GM18861 (cell line): ENCODE measurements around the gene PTP4A1.
"Not testable (repeated sequence)": the region's sequence is repeated elsewhere in the genome, so short reads cannot be mapped to it uniquely, and the experiment has no call there.

Experiments used
- ATAC-seq: cut with Tn5 transposase; IDR thresholded peaks from one replicate; pipeline ENCODE4 v1.9.1; 2021; ENCODE audit not compliant: unreplicated experiment

PTP4A1 gene

DNA sequence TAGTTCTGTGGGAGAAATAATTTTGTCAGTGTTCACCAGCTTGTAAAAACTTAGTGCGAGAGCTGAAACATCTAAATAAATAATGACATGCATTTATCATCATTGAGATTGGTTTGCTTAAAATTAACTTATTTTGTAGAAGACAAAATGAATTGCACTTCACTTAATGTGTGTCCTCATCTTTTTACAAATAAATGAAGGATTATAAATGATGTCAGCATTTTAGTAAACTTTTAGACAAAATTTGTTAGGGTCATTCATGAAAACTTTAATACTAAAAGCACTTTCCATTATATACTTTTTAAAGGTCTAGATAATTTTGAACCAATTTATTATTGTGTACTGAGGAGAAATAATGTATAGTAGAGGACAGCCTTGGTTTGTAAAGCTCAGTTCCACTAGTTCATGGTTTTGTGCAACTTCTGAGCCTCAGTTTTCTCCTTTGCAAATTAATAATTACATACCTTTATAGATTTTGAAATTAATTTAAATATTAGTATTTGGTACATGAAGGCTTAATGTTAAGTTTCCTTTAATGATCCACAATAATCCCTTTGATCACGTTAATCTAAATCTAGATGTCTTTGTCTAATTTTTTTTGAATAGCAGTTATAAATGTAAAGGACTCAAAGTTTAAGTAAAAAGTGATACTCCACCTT is 9.2 kb downstream of the PTP4A1 start:
- no peak for ATAC-seq

DNA sequence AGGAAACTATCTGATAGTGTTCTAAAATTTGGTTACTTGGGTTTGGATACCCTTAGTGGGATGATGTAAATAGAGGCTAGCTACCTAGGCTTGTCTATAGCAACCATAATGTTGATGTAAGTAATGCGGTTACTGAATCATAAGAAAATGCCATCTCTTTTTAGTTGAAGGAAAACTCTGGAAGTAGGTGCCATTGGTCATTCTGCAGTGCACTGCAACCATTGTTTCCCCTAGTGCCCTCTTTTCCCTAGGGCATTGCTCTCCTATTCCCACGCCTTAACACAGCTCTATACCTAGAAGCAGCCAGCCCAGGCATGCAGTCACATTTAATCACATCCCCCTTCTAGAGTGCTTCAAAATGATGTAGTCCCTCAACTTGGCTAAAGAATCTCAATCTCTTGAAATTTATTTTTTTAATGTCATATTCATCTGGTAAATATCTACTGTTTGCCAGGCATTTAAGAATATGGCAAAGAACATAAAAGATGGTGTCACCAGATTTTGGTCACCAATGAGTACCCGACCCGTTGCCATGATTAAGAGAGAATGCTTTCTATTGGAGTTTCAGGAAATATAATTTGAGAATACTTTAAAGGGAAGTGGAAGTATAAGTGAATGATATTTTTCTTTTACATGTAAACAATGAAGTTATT is 10.4 kb downstream of the PTP4A1 start:
- ATAC-seq: no peak

DNA sequence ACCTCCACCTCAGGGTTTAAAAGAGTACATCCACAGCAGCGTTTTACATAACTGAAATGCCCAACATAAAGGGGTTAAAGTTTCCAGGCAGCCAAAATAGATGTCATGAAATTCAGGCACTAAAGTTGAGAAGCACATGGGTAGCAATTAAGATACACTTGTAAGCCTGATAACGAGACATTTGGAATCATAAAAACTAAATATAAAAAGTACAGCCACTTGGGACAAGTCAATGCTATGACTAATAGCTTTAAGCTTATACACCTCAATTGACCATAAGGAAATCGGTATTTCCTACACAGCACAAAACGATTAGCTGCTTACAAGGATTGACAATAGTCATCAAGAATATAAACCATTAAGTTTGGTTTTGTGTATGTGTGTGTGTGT is 11.8 kb downstream of the PTP4A1 start:
- ATAC-seq: no peak

DNA sequence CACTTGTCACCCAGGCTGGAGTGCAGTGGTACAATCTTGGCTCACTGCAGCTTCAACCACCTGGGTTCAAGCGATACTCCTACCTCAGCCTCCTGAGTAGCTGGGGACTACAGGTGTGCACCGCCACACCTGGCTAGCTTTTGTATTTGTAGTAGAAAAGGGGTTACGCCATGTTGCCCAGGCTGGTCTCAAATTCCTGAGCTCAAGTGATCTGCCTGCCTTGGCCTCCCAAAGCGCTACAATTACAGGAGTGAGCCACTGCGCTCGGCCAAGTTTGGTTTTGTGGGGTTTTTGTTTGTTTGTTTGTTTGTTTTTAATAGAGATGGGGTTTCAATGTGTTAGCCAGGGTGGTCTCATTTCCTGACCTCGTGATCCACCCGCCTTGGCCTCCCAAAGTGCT is 12.3 kb downstream of the PTP4A1 start:
- no peak for ATAC-seq

DNA sequence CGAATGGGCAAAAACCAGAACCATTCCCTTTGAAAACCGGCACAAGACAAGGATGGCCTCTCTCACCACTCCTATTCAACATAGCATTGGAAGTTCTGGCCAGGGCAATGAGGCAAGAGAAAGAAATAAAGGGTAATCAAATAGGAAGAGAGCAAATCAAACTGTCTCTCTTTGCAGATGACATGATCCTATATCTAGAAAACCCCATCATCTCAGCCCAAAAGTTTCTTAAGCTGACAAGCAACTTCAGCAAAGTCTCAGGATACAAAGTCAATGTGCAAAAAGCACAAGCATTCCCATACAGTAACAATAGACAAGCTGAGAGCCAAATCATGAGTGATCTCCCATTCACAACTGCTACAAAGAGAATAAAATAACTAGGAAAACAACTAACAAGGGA is 13.4 kb downstream of the PTP4A1 start:
- ATAC-seq: not testable (repeated sequence)

DNA sequence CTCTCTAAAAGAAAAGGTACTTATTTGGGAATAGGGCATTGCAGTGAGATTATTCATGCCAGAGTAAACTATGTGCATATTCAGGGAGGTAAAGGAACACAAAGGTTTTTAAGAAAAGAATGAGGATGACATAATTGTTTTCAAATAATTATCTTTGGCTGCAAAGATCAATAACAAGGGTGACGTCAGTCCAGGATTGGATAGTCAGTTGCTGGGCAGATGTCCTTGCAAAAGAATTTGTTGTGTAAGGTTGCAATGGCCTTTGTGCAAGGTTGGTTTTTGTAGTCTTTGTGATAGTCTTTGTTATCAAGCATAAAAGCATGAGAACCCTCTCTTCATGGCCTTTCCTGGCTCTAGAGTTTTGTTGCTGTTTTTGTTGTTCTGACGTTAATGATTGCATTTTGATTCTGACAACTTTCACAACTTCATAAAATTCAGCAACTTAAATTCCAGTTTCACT is 17.7 kb downstream of the PTP4A1 start:
- no peak for ATAC-seq

DNA sequence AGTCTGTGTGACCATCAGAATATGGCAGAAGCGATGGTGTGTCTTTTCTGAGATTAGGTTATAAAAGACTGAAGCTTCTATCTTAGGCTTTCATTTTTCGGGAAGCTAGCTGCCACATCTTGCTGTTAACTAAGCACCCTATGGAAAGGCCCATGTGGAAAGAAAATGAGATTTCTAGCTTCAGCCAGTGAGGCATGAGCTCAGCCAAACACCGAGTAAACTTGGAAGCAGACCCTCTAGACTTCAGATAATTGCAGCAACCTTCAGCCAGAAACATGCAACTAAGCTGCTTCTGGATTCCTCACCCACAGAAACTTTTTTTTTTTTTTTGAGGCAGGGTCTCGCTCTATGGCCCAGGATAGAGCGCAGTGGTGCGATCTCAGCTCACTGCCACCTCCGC is 20.6 kb downstream of the PTP4A1 start:
- ATAC-seq: no peak

DNA sequence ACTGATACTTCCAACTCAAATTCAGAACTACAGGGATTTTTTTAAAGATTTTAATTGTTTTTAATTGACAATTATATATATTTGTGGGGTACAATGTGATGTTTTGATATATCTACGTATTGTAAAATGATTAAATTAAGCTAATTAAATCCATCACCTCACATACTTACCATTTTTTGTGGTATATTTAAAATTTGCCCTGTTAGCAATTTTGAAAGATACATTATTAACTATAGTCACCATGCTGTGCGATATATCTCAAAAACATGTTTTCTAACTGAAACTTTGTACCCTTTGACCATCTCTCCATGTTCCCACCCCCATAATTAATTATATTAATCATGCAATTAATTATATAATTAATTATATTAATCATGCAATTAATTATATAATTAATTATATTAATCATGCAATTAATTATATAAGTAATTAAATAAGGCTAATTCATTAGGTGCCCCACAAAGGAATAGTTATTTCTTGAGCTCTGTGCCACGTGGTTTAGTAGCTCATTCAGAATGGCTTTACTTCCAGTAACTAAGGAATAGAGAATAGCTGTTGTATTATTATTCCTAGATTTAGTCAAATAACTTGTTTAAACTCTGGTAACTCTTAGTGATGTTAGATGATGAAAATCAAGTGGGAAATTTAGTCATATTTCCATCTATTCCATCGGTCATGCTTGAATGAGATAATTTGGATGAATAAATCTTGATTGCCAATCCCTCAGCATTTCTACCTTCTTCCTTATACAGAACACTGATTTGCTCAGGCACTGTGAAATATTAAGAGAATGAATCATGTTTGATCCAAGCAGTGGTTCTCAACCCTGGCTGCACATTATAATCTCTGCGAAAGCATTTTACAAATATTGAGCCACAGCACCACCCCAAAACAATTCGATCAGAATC is 25.1 kb downstream of the PTP4A1 start:
- ATAC-seq: no peak

DNA sequence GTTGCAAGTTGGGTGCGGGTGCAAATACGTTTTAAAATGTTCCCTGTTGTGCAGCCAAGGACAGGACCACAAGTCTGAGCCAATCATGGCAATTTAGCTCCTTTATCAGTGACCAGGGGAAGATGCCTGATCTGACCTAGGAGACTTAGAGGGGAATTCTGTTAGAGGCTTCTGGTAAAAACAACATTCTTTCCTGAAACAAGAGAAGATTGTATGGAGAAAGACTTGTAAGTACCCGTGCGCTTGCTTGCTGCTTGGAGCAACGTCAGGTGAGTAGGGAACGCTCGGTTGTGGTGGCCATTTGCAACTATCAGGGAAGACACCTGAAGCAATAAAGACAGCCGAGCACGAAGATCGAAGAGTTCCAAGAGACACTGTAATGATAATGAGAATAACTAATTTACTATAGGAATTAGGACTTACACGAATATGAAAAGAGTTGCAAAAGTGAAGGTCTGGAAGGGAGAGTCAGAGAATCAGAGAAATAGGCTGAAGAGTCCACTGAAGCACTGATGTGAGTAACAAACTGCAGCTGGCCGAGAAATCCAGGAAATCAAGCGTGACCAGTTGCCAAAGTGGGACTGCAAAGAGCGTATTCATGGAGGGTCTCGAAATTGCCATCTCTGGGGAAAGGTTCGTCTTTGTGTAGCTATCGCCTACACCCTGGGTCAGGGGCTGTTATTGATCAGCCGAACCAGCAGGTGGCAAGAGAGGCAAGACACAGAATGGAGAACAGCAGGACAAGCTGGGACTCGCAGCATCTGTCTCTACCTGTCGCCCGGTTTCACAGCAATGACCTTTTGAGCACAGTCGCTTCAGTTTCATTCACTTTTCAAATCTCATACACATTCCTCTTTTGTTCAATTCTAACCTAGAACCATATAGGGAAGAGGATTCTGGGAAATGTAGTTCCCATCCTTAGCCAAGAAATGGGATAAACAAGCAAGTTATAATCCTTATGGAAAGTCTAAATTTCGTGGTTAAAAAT is 26.1 kb downstream of the PTP4A1 start:
- peak; percentile 99 for ATAC-seq

DNA sequence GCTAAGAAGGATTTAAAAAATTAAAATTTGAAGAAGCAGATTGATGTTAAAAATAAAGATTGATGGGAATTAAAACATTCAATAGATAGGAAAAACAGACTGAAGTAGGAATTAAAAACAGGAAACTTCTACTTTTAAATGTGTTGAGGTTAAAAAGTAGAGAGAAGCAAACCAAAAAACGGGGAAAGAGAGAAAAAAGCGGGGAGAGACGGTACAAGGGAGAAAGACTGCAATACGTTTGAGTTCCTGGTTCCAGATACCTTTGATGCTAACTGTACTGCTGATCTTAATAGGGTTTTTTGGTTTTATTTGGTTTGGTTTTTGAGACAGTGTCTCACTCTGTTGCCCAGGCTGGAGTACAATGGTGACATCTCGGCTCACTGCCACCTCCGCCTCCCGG is 27.0 kb downstream of the PTP4A1 start:
- no peak for ATAC-seq

DNA sequence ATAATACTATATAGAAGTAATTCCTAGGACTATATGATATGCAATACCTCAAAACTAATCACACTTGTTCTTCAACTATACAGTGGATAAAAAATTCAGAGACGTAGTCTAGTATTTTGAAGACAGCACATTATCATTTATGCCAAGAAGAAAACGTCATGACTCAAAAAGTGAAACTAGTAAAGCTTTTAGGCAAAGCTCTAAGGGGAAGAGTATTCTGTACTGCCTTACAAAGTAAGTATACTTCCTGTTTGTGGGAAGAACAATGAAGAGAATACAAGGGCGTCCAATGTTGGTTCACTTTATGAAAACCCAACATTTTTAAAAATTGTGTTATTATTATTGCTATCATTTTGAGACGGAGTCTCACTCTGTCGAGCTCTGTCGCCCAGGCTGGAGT is 27.9 kb downstream of the PTP4A1 start:
- ATAC-seq: no peak

DNA sequence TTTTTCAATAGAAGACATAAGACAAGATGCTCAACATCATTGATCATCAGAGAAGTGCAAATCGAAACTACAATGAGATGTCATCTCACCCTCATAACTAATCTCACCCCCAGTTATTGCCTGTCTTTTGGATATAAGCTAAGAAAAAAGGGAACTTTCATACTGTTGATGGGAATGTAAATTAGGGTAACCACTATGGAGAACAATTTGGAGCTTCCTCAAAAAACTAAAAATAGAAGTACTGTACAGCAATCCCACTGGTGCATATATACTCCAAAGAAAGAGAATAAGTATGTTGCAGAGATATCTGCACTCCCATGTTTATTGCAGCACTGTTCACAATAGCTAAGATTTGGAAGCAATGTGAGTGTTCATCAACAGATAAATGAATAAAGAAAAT is 37.0 kb downstream of the PTP4A1 start:
- no peak for ATAC-seq

DNA sequence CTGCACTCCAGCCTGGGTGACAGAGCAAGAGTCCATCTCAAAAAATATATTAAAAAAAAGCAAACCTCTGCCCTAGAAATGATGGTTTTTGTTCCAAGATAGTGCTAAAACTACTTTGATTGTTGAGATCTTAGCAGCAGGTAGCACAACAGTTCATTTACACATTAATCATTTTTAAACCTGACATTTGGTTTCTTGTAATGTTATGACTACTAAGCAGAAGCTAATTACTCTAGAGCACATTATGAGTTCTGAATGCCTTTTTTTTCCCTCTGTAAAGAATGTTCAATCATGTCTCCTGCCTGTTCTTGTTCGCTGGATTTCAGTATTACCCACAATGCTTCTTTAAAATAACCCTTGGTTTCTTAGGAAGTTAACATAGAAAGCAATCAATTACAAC is 38.7 kb downstream of the PTP4A1 start:
- peak; percentile 75 for ATAC-seq

DNA sequence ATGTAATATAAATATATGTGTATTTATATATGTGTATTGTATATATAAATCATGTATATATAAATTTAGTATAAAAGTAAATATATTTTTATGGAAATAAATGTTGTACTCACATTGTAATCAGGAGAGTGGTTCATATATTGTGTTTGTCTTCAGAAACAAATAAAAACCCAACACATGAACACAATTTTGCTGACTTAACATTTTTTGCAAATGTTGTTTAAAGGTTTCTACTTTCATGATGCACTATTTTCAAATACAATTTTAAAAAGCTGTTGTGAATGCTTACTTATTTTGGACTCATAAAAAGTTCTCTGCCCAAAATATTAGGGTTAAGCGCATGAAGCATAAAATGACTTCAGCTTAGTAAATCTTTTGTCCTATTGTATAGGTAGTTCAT is 39.3 kb downstream of the PTP4A1 start:
- no peak for ATAC-seq

DNA sequence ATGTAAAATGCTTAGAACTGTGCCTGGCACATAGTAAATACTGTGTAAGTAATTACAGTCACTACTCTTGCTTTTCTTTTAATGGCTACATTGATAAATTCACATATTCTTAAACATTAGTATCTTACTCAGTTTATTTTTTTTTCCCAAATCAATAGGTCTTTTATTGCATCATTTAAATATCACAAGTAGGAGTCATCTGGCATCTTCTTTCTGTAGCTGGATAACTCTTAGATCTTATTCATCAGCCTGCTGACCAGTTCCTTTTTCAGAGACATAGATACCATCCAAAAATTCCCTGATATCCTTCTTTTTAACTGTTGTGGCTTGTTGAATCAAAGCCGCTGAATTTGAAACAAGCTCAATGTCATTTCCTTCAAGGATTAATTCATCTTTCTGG is 43.3 kb downstream of the PTP4A1 start:
- no peak for ATAC-seq
